ENCODE measurements around the gene PRAME.

Gene PRAME

DNA sequence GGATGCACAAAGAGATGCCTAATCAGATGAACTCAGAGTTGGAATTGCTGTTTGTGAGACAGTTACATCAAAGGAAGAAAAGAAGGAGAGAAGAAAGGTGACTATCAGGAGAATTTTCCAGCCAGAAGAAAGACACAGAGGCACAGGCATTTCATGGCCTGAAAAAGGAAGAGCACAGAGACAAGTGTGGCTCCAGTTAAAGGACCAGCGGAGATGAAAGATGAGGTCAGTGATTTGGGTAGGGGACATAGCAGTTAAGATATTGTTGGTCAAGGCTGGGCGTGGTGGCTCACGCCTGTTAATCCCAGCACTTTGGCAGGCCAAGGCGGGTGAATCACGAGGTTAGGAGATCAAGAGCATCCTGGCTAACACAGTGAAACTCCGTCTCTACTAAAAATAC lies 35.6 kb downstream of the PRAME start:
- TF ChIP-seq, protein P1, sequence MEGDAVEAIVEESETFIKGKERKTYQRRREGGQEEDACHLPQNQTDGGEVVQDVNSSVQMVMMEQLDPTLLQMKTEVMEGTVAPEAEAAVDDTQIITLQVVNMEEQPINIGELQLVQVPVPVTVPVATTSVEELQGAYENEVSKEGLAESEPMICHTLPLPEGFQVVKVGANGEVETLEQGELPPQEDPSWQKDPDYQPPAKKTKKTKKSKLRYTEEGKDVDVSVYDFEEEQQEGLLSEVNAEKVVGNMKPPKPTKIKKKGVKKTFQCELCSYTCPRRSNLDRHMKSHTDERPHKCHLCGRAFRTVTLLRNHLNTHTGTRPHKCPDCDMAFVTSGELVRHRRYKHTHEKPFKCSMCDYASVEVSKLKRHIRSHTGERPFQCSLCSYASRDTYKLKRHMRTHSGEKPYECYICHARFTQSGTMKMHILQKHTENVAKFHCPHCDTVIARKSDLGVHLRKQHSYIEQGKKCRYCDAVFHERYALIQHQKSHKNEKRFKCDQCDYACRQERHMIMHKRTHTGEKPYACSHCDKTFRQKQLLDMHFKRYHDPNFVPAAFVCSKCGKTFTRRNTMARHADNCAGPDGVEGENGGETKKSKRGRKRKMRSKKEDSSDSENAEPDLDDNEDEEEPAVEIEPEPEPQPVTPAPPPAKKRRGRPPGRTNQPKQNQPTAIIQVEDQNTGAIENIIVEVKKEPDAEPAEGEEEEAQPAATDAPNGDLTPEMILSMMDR (IDR thresholded peaks at IDR 0.05; ENCODE audit: control insufficient read depth, insufficient read depth, low read depth, low read length, missing control alignments), result no peak
- H3K4me3 ChIP-seq (ENCODE audit: control insufficient read depth, low read depth, low read length), result no peak overlapping the region
- DNase-seq (ENCODE audit: low read depth), result no peak

DNA sequence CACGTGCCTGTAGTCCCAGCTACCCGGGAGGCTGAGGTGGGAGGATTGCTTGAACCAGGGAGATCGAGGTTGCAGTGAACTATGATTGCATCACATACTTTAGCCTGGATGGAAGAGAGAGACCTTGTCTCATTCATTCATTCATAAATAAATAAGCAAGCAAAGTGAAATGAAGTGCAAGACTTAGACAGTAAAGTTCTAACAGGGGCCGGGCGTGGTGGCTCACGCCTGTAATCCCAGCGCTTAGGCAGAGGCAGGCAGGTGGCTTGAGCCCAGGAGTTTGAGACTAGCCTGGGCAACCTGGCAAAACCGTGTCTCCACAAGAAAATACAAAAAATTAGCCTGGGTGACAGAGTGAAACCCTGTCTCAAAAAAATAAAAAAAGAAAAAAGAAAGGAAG lies 37.4 kb downstream of the PRAME start:
- H3K4me3 ChIP-seq (ENCODE audit: control insufficient read depth, low read depth, low read length), result no peak overlapping the region
- no peak for DNase-seq (ENCODE audit: low read depth)
- TF ChIP-seq, protein P1 (IDR thresholded peaks at IDR 0.05; ENCODE audit: control insufficient read depth, insufficient read depth, low read depth, low read length, missing control alignments), result no peak

DNA sequence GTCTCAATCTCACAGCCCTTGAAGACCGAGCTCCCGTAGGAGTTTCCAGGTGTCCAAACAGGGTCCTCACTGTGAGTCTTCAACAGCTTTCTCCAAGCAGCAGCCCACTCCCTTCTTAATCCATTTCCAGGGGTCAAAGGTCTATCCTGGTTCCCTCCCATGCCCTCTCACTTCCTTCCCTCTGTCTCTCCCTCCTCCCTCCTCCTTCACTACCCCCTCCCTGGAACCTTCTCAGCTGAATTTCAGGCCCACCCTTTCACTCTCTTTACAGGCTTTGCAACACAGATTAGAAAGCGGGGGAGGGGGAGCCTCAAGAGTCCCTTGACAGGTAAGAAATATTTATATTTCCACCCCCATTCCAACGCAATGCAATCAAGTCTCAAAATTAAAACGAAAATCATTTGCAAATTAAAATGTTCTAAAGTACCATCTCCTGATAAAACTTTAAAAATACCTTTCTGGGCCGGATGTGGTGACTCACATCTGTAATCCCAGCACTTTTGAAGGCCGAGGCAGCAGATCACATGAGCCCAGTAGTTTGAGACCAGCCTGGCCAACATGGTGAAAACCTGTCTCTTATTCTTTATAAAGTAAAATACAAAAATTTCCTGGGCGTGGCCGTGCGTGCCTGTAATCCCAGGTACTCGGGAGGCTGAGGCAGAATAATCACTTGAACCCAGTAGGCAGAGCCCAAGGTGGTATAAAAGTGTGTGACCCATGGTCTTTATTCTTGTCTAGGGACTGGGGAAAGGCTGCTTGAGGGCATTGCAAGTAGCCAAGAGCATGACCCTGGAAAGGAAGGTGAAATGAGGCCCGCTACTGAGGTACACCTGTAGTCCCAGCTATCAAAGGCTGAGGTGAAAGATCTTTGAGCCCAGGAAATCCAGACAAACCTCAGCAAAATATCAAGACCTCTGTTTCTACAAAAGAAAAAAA lies 38.1 kb downstream of the PRAME start:
- no peak for DNase-seq (ENCODE audit: low read depth)
- TF ChIP-seq, protein P1 (IDR thresholded peaks at IDR 0.05; ENCODE audit: control insufficient read depth, insufficient read depth, low read depth, low read length, missing control alignments), result no peak
- no peak overlapping the region for H3K4me3 ChIP-seq (ENCODE audit: control insufficient read depth, low read depth, low read length)

DNA sequence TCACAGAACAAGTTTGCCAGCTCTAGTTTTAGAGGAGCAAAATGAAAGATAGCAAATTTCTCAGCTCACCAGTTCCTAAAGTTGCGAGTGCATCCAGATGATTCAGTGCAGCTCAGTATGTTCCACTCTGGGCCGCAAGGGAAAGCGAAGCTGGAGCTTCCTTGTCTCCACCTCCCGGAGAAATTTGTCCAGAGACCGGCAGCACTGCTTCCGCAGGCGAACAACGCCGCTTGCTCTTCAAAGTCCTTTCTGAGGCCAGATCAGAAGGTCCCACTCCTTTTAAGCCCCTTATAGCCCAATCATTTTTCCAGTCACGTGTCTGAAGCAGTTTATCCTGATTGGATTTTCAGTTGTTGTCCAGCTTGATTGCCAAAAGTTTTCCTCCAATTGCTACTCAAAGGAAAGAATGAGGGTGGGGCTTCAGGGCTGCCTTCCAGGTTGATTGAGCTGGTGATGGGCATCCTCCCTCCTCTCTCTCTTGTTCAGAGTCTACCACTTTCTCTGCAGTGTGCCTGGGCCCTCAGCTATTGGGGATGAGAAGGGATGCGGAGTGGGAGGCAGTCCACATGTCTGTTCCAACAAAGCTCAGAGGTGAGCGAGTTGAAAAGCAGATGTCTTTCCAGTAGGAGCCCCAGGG lies 38.9 kb downstream of the PRAME start, which contains the start of gene ZNF280A:
ZNF280A (minus strand) TSS at position 251 of the 637 bp plus-strand sequence. CDS start 4,640 bp downstream, outside the sequence.
- TF ChIP-seq, protein P1 (IDR thresholded peaks at IDR 0.05; ENCODE audit: control insufficient read depth, insufficient read depth, low read depth, low read length, missing control alignments), result no peak
- DNase-seq (ENCODE audit: low read depth), result no peak
- no peak within 1 kb of the TSS for H3K4me3 ChIP-seq (ENCODE audit: control insufficient read depth, low read depth, low read length)

DNA sequence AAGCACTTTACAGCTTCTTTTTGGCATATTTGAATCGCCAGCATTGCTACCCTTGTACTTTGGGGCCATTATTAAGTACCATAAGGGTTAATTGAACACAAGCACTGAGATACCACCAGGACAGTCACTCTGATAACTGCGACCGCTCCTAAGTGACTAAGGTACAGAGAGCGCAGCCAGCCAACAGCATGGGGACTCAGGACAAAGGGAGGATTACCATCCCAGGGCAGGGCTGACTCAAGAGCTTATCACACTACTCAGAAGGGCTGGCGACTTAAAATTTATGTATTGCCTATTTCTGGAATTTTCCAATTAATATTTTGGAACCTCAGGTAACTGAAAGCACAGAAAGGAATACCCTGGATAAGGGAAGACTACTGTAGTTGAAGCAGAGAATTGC lies 39.5 kb downstream of the PRAME start:
- DNase-seq (ENCODE audit: low read depth), result no peak
- TF ChIP-seq, protein P1 (IDR thresholded peaks at IDR 0.05; ENCODE audit: control insufficient read depth, insufficient read depth, low read depth, low read length, missing control alignments), result no peak
- H3K4me3 ChIP-seq (ENCODE audit: control insufficient read depth, low read depth, low read length), result no peak overlapping the region

DNA sequence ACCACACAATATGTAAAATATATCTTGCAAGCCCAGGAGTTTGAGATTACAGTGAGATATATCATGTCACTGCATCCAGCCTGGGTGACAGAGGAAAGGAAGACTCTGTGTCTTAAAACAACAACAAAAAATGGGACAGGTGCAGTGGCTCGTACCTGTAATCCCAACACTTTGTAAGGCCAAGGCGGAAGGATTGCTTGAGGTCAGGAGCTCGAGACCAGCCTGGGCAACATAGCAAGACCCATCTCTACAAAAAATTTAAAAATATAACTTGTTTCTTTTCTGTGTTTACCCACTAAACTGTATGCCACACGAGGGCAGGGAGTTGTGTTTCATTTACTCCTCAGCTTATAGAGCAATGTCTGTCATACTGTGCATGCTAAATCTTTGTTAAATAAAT lies 42.1 kb downstream of the PRAME start:
- no peak for DNase-seq (ENCODE audit: low read depth)
- TF ChIP-seq, protein P1 (IDR thresholded peaks at IDR 0.05; ENCODE audit: control insufficient read depth, insufficient read depth, low read depth, low read length, missing control alignments), result no peak
- H3K4me3 ChIP-seq (ENCODE audit: control insufficient read depth, low read depth, low read length), result no peak overlapping the region
